T-helper 1 cell treated with Interleukin-12 subunit alpha and Interleukin-12 subunit beta and Interleukin-4 antibody, amounts not matched to agents 30 μg/mL and 1 μg/mL, for 36 hours (primary cell): ENCODE data around the gene TNPO3.

Experiments
- H3K27ac Mint-ChIP-seq: one replicate; pipeline ENCODE4 v1.8.0; 2021; ENCODE audit warnings: mild to moderate bottlenecking, mixed read lengths
- H3K27me3 Mint-ChIP-seq: one replicate; pipeline ENCODE4 v1.8.0; 2021; ENCODE audit warnings: low read depth, mixed read lengths
- H3K36me3 Mint-ChIP-seq: one replicate; pipeline ENCODE4 v1.8.0; 2021; ENCODE audit warnings: low read depth, mixed read lengths
- H3K4me1 Mint-ChIP-seq: one replicate; pipeline ENCODE4 v1.8.0; 2021; ENCODE audit warnings: low read depth, mixed read lengths
- H3K4me3 Mint-ChIP-seq: one replicate; pipeline ENCODE4 v1.8.0; 2021; ENCODE audit warnings: mild to moderate bottlenecking, moderate library complexity, mixed read lengths
- H3K9me3 Mint-ChIP-seq: one replicate; pipeline ENCODE4 v1.8.0; 2021; ENCODE audit warnings: mixed read lengths

Gene TNPO3

DNA sequence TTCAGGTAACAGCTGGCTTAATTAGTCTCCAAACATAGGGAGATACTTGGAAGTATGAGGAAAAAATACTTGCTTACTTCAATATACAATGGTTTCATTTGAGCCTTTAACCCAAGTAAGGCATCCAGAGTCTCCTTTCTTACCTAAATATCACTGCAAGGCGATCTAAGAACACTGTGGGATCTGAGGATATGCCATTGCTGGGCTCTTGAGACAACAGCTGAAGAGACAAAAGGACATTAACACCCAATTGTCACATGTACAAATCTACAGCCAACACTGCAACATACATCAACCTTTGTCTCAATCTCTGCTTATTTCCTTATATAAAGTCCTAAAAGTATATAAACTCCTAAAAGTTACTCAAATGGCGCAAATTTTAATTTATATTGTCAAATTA is 72.8 kb downstream of the TNPO3 start:
- Mint-ChIP-seq H3K27me3 (no peaks in the 10 kb centered on the region), H3K36me3 (peaks cover 51% of the 10 kb centered on the region), H3K4me1 (no peaks in the 10 kb centered on the region), H3K9me3 (no peaks in the 10 kb centered on the region), H3K4me3 (no peak overlapping the region), H3K27ac (no peak overlapping the region)

- Mint-ChIP-seq H3K27ac (no peak overlapping the region), H3K36me3 (peaks cover 49% of the 10 kb centered on the region)
Measured at GRCh38 chr7:128974241-128974934, 80.5 kb downstream of the TNPO3 start.

GRCh38 chr7:128968624-128969023 is 86.3 kb downstream of the TNPO3 start:
- no peak overlapping the region for H3K4me3 Mint-ChIP-seq
- peaks cover 44% of the 10 kb centered on the region for H3K36me3 Mint-ChIP-seq
- H3K27me3 Mint-ChIP-seq: no peaks in the 10 kb centered on the region
- peaks cover 4% of the 10 kb centered on the region for H3K4me1 Mint-ChIP-seq
- no peaks in the 10 kb centered on the region for H3K9me3 Mint-ChIP-seq
- H3K27ac Mint-ChIP-seq: no peak overlapping the region

More at GRCh38 chr7:128974241-128974934, 80.5 kb downstream of the TNPO3 start:
- H3K4me3 Mint-ChIP-seq: no peak overlapping the region
- H3K4me1 Mint-ChIP-seq: no peaks in the 10 kb centered on the region
- H3K27me3 Mint-ChIP-seq: no peaks in the 10 kb centered on the region
- no peaks in the 10 kb centered on the region for H3K9me3 Mint-ChIP-seq

GRCh38 chr7:128963327-128963757 is 91.6 kb downstream of the TNPO3 start:
- peaks cover 41% of the 10 kb centered on the region for H3K36me3 Mint-ChIP-seq
- peak overlapping the region; percentile 64 for H3K27ac Mint-ChIP-seq
- H3K4me3 Mint-ChIP-seq: no peak overlapping the region
- H3K4me1 Mint-ChIP-seq: peaks cover 15% of the 10 kb centered on the region
- no peaks in the 10 kb centered on the region for H3K27me3 Mint-ChIP-seq
- H3K9me3 Mint-ChIP-seq: no peaks in the 10 kb centered on the region

- Mint-ChIP-seq H3K4me1 (peaks cover 15% of the 10 kb centered on the region), H3K9me3 (no peaks in the 10 kb centered on the region), H3K4me3 (no peak overlapping the region), H3K27me3 (no peaks in the 10 kb centered on the region), H3K36me3 (peaks cover 41% of the 10 kb centered on the region), H3K27ac (peak overlapping the region; percentile 64)
Measured at GRCh38 chr7:128962899-128963298, 92.0 kb downstream of the TNPO3 start.

- H3K4me3 Mint-ChIP-seq: no peak overlapping the region
- peaks cover 15% of the 10 kb centered on the region for H3K4me1 Mint-ChIP-seq
- no peaks in the 10 kb centered on the region for H3K9me3 Mint-ChIP-seq
- no peak overlapping the region for H3K27ac Mint-ChIP-seq
- no peaks in the 10 kb centered on the region for H3K27me3 Mint-ChIP-seq
- peaks cover 47% of the 10 kb centered on the region for H3K36me3 Mint-ChIP-seq
Measured at GRCh38 chr7:128961030-128961659, 93.8 kb downstream of the TNPO3 start.

DNA sequence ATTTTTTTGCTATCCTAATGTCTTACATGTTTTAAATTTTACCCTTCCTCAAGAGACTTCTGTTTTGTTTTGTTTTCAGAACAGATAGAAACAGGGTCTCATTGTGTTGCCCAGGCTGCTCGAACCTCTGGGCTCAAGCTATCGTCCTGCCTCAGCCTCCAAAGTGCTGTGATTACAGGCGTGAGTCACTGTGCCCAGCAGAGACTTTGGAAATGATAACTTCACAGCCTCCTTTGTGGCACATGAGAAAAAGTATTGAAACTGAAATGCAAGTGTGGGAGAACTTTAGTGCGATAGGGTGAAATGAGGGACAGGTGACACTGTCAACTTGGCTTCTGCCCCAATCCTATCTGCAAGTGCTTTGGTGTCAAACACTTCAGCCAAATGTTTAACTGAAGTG is 95.6 kb downstream of the TNPO3 start:
- Mint-ChIP-seq H3K4me1 (peaks cover 15% of the 10 kb centered on the region), H3K27me3 (no peaks in the 10 kb centered on the region), H3K4me3 (no peak overlapping the region), H3K36me3 (peaks cover 40% of the 10 kb centered on the region), H3K9me3 (no peaks in the 10 kb centered on the region), H3K27ac (no peak overlapping the region)

DNA sequence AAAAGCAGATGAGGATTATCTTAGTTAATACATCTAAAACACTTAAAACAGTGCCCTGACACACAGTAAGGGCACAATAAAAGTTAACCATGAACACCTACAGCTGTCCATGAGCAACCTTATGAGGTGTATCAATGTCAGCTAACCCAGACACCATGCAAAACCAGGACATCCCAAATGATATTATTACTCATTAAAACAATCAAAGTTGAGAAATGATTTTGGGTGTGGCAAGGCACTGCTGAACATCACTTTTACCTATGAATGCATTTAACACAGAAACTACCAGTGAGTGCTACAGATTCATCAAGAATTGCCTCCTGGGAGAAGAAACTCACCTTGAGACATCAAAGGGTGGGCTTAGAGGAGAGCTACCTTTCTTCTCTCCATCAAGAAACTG is 98.9 kb downstream of the TNPO3 start:
- Mint-ChIP-seq H3K27me3 (no peaks in the 10 kb centered on the region), H3K9me3 (no peaks in the 10 kb centered on the region), H3K36me3 (peaks cover 43% of the 10 kb centered on the region), H3K27ac (no peak overlapping the region), H3K4me1 (no peaks in the 10 kb centered on the region), H3K4me3 (no peak overlapping the region)

- H3K27me3 Mint-ChIP-seq: no peaks in the 10 kb centered on the region
- no peak overlapping the region for H3K27ac Mint-ChIP-seq
- H3K4me1 Mint-ChIP-seq: no peaks in the 10 kb centered on the region
- H3K4me3 Mint-ChIP-seq: no peak overlapping the region
- peaks cover 43% of the 10 kb centered on the region for H3K36me3 Mint-ChIP-seq
- no peaks in the 10 kb centered on the region for H3K9me3 Mint-ChIP-seq
Measured at GRCh38 chr7:128954830-128955802, 99.8 kb downstream of the TNPO3 start.

- Mint-ChIP-seq H3K4me1 (no peaks in the 10 kb centered on the region), H3K9me3 (no peaks in the 10 kb centered on the region), H3K27ac (no peak overlapping the region), H3K36me3 (peaks cover 40% of the 10 kb centered on the region), H3K27me3 (no peaks in the 10 kb centered on the region), H3K4me3 (no peak overlapping the region)
Measured at GRCh38 chr7:128954150-128954549, 100.8 kb downstream of the TNPO3 start.

GRCh38 chr7:128951296-128951695 is 103.6 kb downstream of the TNPO3 start:
- H3K9me3 Mint-ChIP-seq: no peaks in the 10 kb centered on the region
- H3K4me3 Mint-ChIP-seq: no peak overlapping the region
- no peak overlapping the region for H3K27ac Mint-ChIP-seq
- no peaks in the 10 kb centered on the region for H3K27me3 Mint-ChIP-seq
- H3K36me3 Mint-ChIP-seq: peaks cover 27% of the 10 kb centered on the region
- no peaks in the 10 kb centered on the region for H3K4me1 Mint-ChIP-seq

DNA sequence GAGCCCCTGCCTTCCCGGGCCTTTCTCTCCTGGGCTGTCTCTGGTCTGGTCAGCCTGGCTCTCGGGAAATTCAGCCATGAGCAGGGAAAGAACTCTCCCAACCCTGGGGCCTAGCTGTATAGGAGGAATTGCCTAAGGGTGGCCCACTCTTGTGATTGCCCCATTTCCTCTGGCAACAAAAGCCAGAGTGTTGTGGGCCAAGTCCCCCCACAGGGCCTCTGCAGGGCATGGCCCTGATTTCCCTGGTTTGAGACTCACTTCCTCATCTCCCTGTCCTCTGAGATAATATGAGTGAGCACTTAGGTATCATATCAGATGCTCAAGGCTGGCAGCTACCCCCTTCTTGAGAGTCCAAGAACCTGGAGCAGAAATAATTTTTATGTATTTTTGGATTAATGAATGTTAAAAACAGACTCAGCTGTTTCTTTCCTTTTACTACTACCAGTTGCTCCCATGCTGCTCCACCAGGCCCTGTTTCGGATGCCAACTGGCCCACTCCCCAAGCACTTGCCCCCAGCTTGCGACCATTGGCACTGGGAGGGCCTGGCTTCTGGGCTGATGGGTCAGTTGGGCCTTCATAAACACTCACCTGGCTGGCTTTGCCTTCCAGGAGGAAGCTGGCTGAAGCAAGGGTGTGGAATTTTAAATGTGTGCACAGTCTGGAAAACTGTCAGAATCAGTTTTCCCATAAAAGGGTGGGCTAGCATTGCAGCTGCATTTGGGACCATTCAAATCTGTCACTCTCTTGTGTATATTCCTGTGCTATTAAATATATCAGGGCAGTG is 105.7 kb downstream of the TNPO3 start:
- Mint-ChIP-seq H3K36me3 (peaks cover 21% of the 10 kb centered on the region), H3K4me3 (no peak overlapping the region), H3K4me1 (peaks cover 1% of the 10 kb centered on the region), H3K27ac (no peak overlapping the region), H3K9me3 (no peaks in the 10 kb centered on the region), H3K27me3 (peaks cover 4% of the 10 kb centered on the region)

- no peaks in the 10 kb centered on the region for H3K9me3 Mint-ChIP-seq
- H3K4me1 Mint-ChIP-seq: peaks cover 1% of the 10 kb centered on the region
- H3K36me3 Mint-ChIP-seq: peaks cover 16% of the 10 kb centered on the region
- peaks cover 4% of the 10 kb centered on the region for H3K27me3 Mint-ChIP-seq
- H3K27ac Mint-ChIP-seq: peak overlapping the region; percentile 41
- H3K4me3 Mint-ChIP-seq: no peak overlapping the region
Measured at GRCh38 chr7:128948312-128948973, 106.5 kb downstream of the TNPO3 start.
